GM19468 (cell line): ENCODE measurements around the gene TBC1D4.
"Not testable (repeated sequence)": the region's sequence is repeated elsewhere in the genome, so short reads cannot be mapped to it uniquely, and the experiment has no call there.

Experiments used
- ATAC-seq: cut with Tn5 transposase; IDR thresholded peaks from one replicate; pipeline ENCODE4 v1.9.1; 2021; ENCODE audit warnings: mild to moderate bottlenecking, moderate library complexity, moderate number of reproducible peaks; ENCODE audit not compliant: unreplicated experiment; ENCODE audit errors: extremely low read depth

The TBC1D4 gene

DNA sequence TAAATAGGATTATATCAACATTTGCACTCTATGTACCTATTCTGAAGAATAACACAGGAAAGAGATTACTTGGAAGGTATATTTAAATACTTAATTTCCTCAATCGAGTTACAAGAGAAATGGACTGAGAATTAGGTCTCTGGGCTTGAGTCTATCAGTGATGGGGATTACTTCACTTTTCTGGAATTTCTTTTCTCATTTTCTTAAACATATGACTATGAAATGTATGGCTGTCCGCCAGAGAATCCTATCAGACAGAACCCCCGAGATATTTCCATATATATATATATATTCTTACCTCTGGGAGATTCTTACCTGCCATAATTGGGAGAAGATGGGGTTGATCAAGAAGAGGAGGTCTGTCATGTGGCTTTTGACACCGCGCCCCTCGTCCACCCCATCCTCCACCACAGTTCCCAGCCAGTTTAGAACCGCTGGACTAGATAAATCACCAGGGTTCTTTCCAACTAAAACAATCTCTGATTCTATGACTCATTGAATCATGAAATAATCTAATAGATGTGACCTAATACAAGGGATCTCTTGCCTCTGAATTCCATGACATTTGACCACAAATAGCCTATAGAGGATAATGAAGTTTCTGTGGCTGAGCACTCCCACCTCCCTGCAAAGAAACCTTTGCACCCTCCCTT is 231.3 kb downstream of the TBC1D4 start:
- no peak for ATAC-seq

DNA sequence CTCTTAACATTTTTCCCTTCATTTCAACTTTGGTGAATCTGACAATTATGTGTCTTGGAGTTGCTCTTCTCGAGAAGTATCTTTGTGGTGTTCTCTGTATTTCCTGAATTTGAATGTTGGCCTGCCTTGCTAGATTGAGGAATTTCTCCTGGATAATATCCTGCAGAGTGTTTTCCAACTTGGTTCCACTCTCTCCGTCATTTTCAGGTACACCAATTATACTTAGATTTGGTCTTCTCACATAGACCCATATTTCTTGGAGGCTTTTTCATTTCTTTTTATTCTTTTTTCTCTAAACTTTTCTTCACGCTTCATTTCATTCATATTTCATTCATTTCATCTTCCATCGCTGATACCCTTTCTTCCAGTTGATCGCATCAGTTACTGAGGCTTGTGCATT is 236.4 kb downstream of the TBC1D4 start:
- not testable (repeated sequence) for ATAC-seq

DNA sequence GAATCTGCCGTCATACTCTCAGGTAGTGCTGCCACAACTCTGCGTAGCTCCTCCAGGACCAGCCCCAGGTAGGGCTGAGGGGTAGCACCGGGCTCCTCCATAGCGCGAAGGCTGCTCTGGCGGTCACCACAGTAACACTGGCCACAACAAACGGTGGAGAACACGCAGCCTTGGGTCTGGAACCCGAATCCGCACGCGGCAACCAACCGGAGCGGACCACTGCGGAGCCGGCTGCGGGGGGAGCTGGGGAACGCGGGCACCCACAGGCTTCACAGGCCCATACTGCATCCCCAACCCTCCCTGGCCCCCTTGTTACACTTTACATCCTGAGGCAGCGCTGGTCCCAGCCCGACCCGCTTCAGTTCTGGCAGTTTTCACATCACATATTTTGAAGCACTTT is 241.7 kb downstream of the TBC1D4 start:
- ATAC-seq, result not testable (repeated sequence)

DNA sequence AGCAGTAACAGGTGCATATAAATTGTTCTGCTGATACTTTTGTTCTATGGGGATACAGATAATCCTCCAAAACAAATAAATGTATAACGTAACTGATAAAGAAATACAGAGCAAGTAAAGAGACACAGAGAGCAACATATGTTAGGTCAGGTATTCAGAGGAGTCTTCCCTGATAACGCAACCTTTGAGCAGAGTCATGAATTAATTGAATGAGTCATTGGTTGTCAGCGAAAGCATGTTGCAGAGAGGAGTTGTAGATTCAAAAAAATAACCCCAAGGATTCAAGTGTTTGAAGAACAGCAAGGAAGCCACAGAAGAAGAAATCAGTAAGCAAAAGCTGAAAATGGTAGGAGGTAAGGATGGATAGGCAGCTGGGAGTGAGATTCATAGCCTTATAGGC is 245.2 kb downstream of the TBC1D4 start:
- no peak for ATAC-seq
